GM23338 (cell line): ENCODE measurements around the gene PAX4.

Experiments used
- CREB1 ChIP-seq: fragments of 250-450 bp; sonication (Bioruptor Pico); IDR thresholded peaks from 2 replicates; pipeline ENCODE4 v1.5.0; 2020; ENCODE audit warnings: low read depth, mild to moderate bottlenecking, moderate library complexity
- EZH2 ChIP-seq: fragments of 200-600 bp; sonication (generic); IDR thresholded peaks from one replicate; pipeline ENCODE4 v1.8.0; 2017; ENCODE audit warnings: antibody characterized with exemption, mild to moderate bottlenecking, low read depth; ENCODE audit not compliant: unreplicated experiment
- JUNB ChIP-seq: IDR thresholded peaks from one replicate; pipeline ENCODE4 v1.6.1; 2016; ENCODE audit warnings: antibody characterized with exemption; ENCODE audit not compliant: unreplicated experiment
- NANOG ChIP-seq: IDR thresholded peaks from 2 replicates; pipeline ENCODE4 v1.6.1; 2016; ENCODE audit warnings: antibody characterized with exemption, borderline replicate concordance
- POLR2AphosphoS5 ChIP-seq: IDR thresholded peaks from 2 replicates; pipeline ENCODE4 v1.6.1; 2016; ENCODE audit warnings: antibody characterized with exemption, low read depth
- TF ChIP-seq, protein P1 (sequence below), 2 experiments: fragments of 200-600 bp in 1 of 2; sonication (generic) in 1 of 2; conservative IDR thresholded peaks; 2 replicates each; pipeline versions ENCODE4 v1.5.1 to v1.6.1; 2016 to 2017; ENCODE audit warnings: antibody characterized with exemption in 2 of 2, low read depth in 2 of 2, mild to moderate bottlenecking in 2 of 2, moderate library complexity in 1 of 2
- TF ChIP-seq, protein P2 (sequence below): IDR thresholded peaks from one replicate; pipeline ENCODE4 v1.6.1; 2018; ENCODE audit warnings: antibody characterized with exemption; ENCODE audit not compliant: unreplicated experiment
- TF ChIP-seq, protein P3 (sequence below): IDR thresholded peaks from 2 replicates; pipeline ENCODE4 v1.6.1; 2016; ENCODE audit warnings: antibody characterized with exemption

DNA sequence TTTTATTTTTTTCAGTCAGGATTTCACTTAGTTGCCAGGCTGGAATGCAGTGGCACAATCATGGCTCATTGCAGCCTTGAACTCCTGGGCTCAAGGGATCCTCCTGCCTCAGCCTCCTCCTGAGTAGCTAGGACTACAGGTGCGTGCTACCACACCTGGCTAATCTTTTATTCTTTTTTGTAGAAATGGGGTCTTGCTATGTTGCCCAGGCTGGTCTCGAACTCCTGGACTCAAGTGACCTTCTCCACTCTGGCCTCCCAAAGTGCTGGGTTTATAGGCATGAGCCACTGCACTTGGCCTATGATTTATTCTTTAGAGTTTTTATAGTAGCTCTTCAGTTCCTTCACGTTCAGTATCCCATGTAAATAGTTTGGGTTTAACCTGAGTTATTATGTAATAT lies 39.6 kb upstream of the PAX4 start:
- no peak for TF ChIP-seq CREB1 (CRISPR knock-in tag)
- TF ChIP-seq, protein P1, sequence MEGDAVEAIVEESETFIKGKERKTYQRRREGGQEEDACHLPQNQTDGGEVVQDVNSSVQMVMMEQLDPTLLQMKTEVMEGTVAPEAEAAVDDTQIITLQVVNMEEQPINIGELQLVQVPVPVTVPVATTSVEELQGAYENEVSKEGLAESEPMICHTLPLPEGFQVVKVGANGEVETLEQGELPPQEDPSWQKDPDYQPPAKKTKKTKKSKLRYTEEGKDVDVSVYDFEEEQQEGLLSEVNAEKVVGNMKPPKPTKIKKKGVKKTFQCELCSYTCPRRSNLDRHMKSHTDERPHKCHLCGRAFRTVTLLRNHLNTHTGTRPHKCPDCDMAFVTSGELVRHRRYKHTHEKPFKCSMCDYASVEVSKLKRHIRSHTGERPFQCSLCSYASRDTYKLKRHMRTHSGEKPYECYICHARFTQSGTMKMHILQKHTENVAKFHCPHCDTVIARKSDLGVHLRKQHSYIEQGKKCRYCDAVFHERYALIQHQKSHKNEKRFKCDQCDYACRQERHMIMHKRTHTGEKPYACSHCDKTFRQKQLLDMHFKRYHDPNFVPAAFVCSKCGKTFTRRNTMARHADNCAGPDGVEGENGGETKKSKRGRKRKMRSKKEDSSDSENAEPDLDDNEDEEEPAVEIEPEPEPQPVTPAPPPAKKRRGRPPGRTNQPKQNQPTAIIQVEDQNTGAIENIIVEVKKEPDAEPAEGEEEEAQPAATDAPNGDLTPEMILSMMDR (conservative IDR thresholded peaks at IDR 0.05; ENCODE audit: low read depth in 2 of 2), result no peak
- TF ChIP-seq POLR2AphosphoS5, result no peak
- no peak for TF ChIP-seq JUNB
- no peak for TF ChIP-seq EZH2
- TF ChIP-seq, protein P2, sequence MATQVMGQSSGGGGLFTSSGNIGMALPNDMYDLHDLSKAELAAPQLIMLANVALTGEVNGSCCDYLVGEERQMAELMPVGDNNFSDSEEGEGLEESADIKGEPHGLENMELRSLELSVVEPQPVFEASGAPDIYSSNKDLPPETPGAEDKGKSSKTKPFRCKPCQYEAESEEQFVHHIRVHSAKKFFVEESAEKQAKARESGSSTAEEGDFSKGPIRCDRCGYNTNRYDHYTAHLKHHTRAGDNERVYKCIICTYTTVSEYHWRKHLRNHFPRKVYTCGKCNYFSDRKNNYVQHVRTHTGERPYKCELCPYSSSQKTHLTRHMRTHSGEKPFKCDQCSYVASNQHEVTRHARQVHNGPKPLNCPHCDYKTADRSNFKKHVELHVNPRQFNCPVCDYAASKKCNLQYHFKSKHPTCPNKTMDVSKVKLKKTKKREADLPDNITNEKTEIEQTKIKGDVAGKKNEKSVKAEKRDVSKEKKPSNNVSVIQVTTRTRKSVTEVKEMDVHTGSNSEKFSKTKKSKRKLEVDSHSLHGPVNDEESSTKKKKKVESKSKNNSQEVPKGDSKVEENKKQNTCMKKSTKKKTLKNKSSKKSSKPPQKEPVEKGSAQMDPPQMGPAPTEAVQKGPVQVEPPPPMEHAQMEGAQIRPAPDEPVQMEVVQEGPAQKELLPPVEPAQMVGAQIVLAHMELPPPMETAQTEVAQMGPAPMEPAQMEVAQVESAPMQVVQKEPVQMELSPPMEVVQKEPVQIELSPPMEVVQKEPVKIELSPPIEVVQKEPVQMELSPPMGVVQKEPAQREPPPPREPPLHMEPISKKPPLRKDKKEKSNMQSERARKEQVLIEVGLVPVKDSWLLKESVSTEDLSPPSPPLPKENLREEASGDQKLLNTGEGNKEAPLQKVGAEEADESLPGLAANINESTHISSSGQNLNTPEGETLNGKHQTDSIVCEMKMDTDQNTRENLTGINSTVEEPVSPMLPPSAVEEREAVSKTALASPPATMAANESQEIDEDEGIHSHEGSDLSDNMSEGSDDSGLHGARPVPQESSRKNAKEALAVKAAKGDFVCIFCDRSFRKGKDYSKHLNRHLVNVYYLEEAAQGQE, result no peak
- no peak for TF ChIP-seq NANOG
- TF ChIP-seq, protein P3, sequence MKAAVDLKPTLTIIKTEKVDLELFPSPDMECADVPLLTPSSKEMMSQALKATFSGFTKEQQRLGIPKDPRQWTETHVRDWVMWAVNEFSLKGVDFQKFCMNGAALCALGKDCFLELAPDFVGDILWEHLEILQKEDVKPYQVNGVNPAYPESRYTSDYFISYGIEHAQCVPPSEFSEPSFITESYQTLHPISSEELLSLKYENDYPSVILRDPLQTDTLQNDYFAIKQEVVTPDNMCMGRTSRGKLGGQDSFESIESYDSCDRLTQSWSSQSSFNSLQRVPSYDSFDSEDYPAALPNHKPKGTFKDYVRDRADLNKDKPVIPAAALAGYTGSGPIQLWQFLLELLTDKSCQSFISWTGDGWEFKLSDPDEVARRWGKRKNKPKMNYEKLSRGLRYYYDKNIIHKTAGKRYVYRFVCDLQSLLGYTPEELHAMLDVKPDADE, result no peak
